ENCODE measurements around the gene QDPR.

The QDPR gene

GRCh38 chr4:17510582-17510981 lies 1.3 kb downstream of the QDPR start:
- TF ChIP-seq POLR2AphosphoS5 (IDR thresholded peaks at IDR 0.05; ENCODE audit: low read depth) (no peak), GABPA (IDR thresholded peaks at IDR 0.05; ENCODE audit: low read depth) (no peak), REST (IDR thresholded peaks at IDR 0.05; ENCODE audit: insufficient replicate concordance, low read depth) (no peak), CTCF (IDR thresholded peaks at IDR 0.05; ENCODE audit: insufficient read depth, low read length) (no peak), SPI1 (IDR thresholded peaks at IDR 0.05; ENCODE audit: borderline replicate concordance, low read depth) (no peak)
- no peak for DNase-seq (ENCODE audit: low read depth in 1 of 2, low spot score in 1 of 2)
- Histone ChIP-seq H3K27me3 (ENCODE audit: insufficient read depth, poor library complexity, severe bottlenecking) (no peaks in the 10 kb centered on the region), H3K4me3 (replicated peaks; ENCODE audit: insufficient read depth, low read length) (no peak overlapping the region; the same call in 1 of the 2 replicates), H3K27ac (replicated peaks) (no peak overlapping the region; the same call in 1 of the 2 replicates)

- no peak for TF ChIP-seq SPI1 (IDR thresholded peaks at IDR 0.05; ENCODE audit: borderline replicate concordance, low read depth)
- no peak for TF ChIP-seq POLR2AphosphoS5 (IDR thresholded peaks at IDR 0.05; ENCODE audit: low read depth)
- TF ChIP-seq REST (IDR thresholded peaks at IDR 0.05; ENCODE audit: insufficient replicate concordance, low read depth) = no peak
- TF ChIP-seq GABPA (IDR thresholded peaks at IDR 0.05; ENCODE audit: low read depth) = no peak
- no peak for TF ChIP-seq CTCF (IDR thresholded peaks at IDR 0.05; ENCODE audit: insufficient read depth, low read length)
- Histone ChIP-seq H3K27ac (replicated peaks) (no peak overlapping the region), H3K27me3 (ENCODE audit: insufficient read depth, poor library complexity, severe bottlenecking) (no peaks in the 10 kb centered on the region), H3K4me3 (replicated peaks; ENCODE audit: insufficient read depth, low read length) (no peak overlapping the region)
- no peak for DNase-seq (ENCODE audit: low read depth in 1 of 2, low spot score in 1 of 2)
Observed at GRCh38 chr4:17504081-17504480, 7.8 kb downstream of the QDPR start.

- Histone ChIP-seq H3K27ac (replicated peaks) (no peak overlapping the region), H3K4me3 (replicated peaks; ENCODE audit: insufficient read depth, low read length) (no peak overlapping the region), H3K27me3 (ENCODE audit: insufficient read depth, poor library complexity, severe bottlenecking) (no peaks in the 10 kb centered on the region)
- no peak for TF ChIP-seq SPI1 (IDR thresholded peaks at IDR 0.05; ENCODE audit: borderline replicate concordance, low read depth)
- no peak for TF ChIP-seq POLR2AphosphoS5 (IDR thresholded peaks at IDR 0.05; ENCODE audit: low read depth)
- no peak for TF ChIP-seq CTCF (IDR thresholded peaks at IDR 0.05; ENCODE audit: insufficient read depth, low read length)
- TF ChIP-seq GABPA (IDR thresholded peaks at IDR 0.05; ENCODE audit: low read depth) = no peak
- TF ChIP-seq REST (IDR thresholded peaks at IDR 0.05; ENCODE audit: insufficient replicate concordance, low read depth) = no peak
- DNase-seq (ENCODE audit: low read depth in 1 of 2, low spot score in 1 of 2) = no peak
Observed at GRCh38 chr4:17502756-17503155, 9.1 kb downstream of the QDPR start.
